A673 (cell line): ENCODE measurements around the gene TSC2. TPM values are rescaled to one million over a fixed set of nuclear protein-coding genes. Genes with fewer than 3 reads are reported as not detected.

Experiments
- BruUV-seq: library from RNA; stranded (reverse); fragments of 400-500 nt; replicated peaks from 2 replicates; lab custom pipeline; 2021; lab: Mats Ljungman, UMichigan
- CTCF ChIA-PET: fragments of 300-600 bp; sonication (Branson Sonifier 250); formaldehyde crosslinking; loops from one replicate; lab custom pipeline; 2022; ENCODE audit warnings: antibody characterized with exemption; lab: Charles Lee
- POLR2A ChIA-PET: fragments of 300-600 bp; sonication (Branson Sonifier 250); formaldehyde crosslinking; loops from one replicate; lab custom pipeline; 2022; ENCODE audit warnings: antibody characterized with exemption; ENCODE audit not compliant: low non-redundant PET; lab: Charles Lee
- DNase-seq: peaks from one replicate; pipeline ENCODE4 v3.0.0-alpha.2; 2015; ENCODE audit warnings: low spot score
- H3K27ac ChIP-seq: fragments of 200-600 bp; sonication (generic); 2 replicates; pipeline ENCODE4 v1.5.1; 2016; ENCODE audit warnings: mixed run types, low read depth, mild to moderate bottlenecking, mixed read lengths, antibody characterized with exemption, low read length; ENCODE audit not compliant: poor library complexity, severe bottlenecking
- H3K27me3 ChIP-seq: fragments of 200-600 bp; sonication (generic); replicated peaks from 2 replicates; pipeline ENCODE4 v1.6.1; 2017; ENCODE audit warnings: mixed run types, low read depth, mild to moderate bottlenecking, mixed read lengths, antibody characterized with exemption, low read length; ENCODE audit not compliant: insufficient read depth, poor library complexity
- H3K36me3 ChIP-seq: fragments of 200-600 bp; sonication (generic); 2 replicates; pipeline ENCODE4 v1.6.1; 2016; ENCODE audit warnings: mixed run types, mild to moderate bottlenecking, mixed read lengths, antibody characterized with exemption, low read length; ENCODE audit not compliant: insufficient read depth, poor library complexity, severe bottlenecking
- H3K4me1 ChIP-seq: fragments of 200-600 bp; sonication (generic); 2 replicates; pipeline ENCODE4 v1.6.1; 2017; ENCODE audit warnings: mixed run types, mild to moderate bottlenecking, mixed read lengths, antibody characterized with exemption, low read length; ENCODE audit not compliant: insufficient read depth, poor library complexity, severe bottlenecking
- H3K4me3 ChIP-seq: fragments of 200-600 bp; sonication (generic); 2 replicates; pipeline ENCODE4 v1.5.1; 2016; ENCODE audit warnings: low read depth, mixed run types, mild to moderate bottlenecking, mixed read lengths, low read length; ENCODE audit not compliant: poor library complexity, severe bottlenecking
- H3K9me3 ChIP-seq: fragments of 200-600 bp; sonication (generic); 2 replicates; pipeline ENCODE4 v1.6.1; 2016; ENCODE audit warnings: mixed run types, low read depth, mild to moderate bottlenecking, mixed read lengths, antibody characterized with exemption, low read length; ENCODE audit not compliant: poor library complexity, severe bottlenecking
- CTCF ChIP-seq: fragments of 300-800, 200-600 bp; sonication (generic); conservative IDR thresholded peaks from 2 replicates; pipeline ENCODE4 v1.5.1; 2017; ENCODE audit warnings: low read depth, mild to moderate bottlenecking, antibody characterized with exemption, low read length, moderate library complexity, mixed read lengths
- EZH2 ChIP-seq: fragments of 200-600 bp; sonication (generic); IDR thresholded peaks from 2 replicates; pipeline ENCODE4 v1.6.1; 2017; ENCODE audit warnings: borderline replicate concordance, low read depth, mild to moderate bottlenecking, mixed read lengths, antibody characterized with exemption, low read length; ENCODE audit not compliant: poor library complexity, severe bottlenecking
- intact Hi-C: fragments of 100-400 bp; cut with micrococcal nuclease; formaldehyde crosslinking; loops from one replicate; pipeline ENCODE4 v1.10.0; 2022; ENCODE audit not compliant: unreplicated experiment
- total RNA-seq: library from RNA; stranded (reverse); gene quantifications from 2 replicates; pipeline ENCODE4 v1.2.3, GENCODE V29; 2021

The TSC2 gene
- total RNA-seq, 1 experiment from 2014 or later: 125 TPM

GRCh38 chr16:2003827-2004641, 43.8 kb upstream of the TSC2 start:
- CTCF ChIA-PET: interaction anchor here (0.6 kb wide), 1 partner anchor 44 kb away, joined by 4 read pairs; the partner anchor contains the start of genes NTHL1 and TSC2
- peak; percentile 90 for DNase-seq
- peak overlapping the region; percentile 37 for H3K27ac ChIP-seq
- TF ChIP-seq EZH2 (no peak), CTCF (peak; percentile 82)
- no peaks in the 10 kb centered on the region for H3K9me3 ChIP-seq
- peaks cover 38% of the 10 kb centered on the region for H3K4me1 ChIP-seq
- H3K27me3 ChIP-seq: no peaks in the 10 kb centered on the region
- no TSS peak for BruUV-seq
- H3K4me3 ChIP-seq: no peak overlapping the region
- POLR2A ChIA-PET: interaction anchor here (0.6 kb wide), 1 partner anchor 142 kb away, joined by 6 read pairs; no protein-coding TSS in a partner anchor
- peaks cover 44% of the 10 kb centered on the region for H3K36me3 ChIP-seq
- intact Hi-C loops: loop anchor here (10.0 kb wide), 1 partner anchor 211 kb away; the partner anchor contains the start of genes BRICD5 and PGP

- Histone ChIP-seq H3K4me1 (peaks cover 38% of the 10 kb centered on the region), H3K27me3 (no peaks in the 10 kb centered on the region), H3K4me3 (no peak overlapping the region), H3K36me3 (peaks cover 35% of the 10 kb centered on the region), H3K27ac (peak overlapping the region; percentile 37), H3K9me3 (no peaks in the 10 kb centered on the region)
- DNase-seq: no peak
- no peak for TF ChIP-seq EZH2
- no peak for TF ChIP-seq CTCF
- no TSS peak for BruUV-seq
- CTCF ChIA-PET: interaction anchor here (0.5 to 1.2 kb wide), 3 partner anchors 24 to 136 kb away, joined by 6 to 9 read pairs (median 7); partner anchors contain the start of gene NOXO1
- POLR2A ChIA-PET: no interaction called here
- intact Hi-C loops: loop anchor here (1.0 to 10.0 kb wide), 2 partner anchors 135 to 210 kb away; partner anchors contain the start of genes BRICD5 and PGP
Observed at GRCh38 chr16:2004795-2005517, 42.8 kb upstream of the TSC2 start.

GRCh38 chr16:2005646-2006045, 42.1 kb upstream of the TSC2 start:
- Histone ChIP-seq H3K27ac (peak overlapping the region; percentile 37), H3K9me3 (no peaks in the 10 kb centered on the region), H3K4me3 (no peak overlapping the region), H3K4me1 (peaks cover 43% of the 10 kb centered on the region), H3K27me3 (no peaks in the 10 kb centered on the region), H3K36me3 (peaks cover 30% of the 10 kb centered on the region)
- no TSS peak for BruUV-seq
- intact Hi-C loops: loop anchor here (1.0 to 10.0 kb wide), 2 partner anchors 135 to 209 kb away; partner anchors contain the start of genes BRICD5 and PGP
- ChIA-PET CTCF (interaction anchor here (0.9 to 1.2 kb wide), 2 partner anchors 24 to 135 kb away, joined by 6 to 7 read pairs; partner anchors contain the start of gene NOXO1), POLR2A (no interaction called here)
- peak; percentile 80 for DNase-seq
- TF ChIP-seq EZH2: no peak
- peak; percentile 71 for TF ChIP-seq CTCF
